ENCODE data around the gene GLS. TPM values are rescaled to one million over a fixed set of nuclear protein-coding genes. Genes with fewer than 3 reads are reported as not detected.
"Not testable (repeated sequence)": the region's sequence is repeated elsewhere in the genome, so short reads cannot be mapped to it uniquely, and the experiment has no call there.

Gene GLS
- total RNA-seq, 3 donors from 2014 or later (not counting 1 experiment from before 2014, with no cell fraction given) = 279 to 322 (median 285) TPM

GRCh38 chr2:190867832-190868231 lies 12.8 kb upstream of the GLS start:
- intact Hi-C loops (cut with micrococcal nuclease) = no loop called here

DNA sequence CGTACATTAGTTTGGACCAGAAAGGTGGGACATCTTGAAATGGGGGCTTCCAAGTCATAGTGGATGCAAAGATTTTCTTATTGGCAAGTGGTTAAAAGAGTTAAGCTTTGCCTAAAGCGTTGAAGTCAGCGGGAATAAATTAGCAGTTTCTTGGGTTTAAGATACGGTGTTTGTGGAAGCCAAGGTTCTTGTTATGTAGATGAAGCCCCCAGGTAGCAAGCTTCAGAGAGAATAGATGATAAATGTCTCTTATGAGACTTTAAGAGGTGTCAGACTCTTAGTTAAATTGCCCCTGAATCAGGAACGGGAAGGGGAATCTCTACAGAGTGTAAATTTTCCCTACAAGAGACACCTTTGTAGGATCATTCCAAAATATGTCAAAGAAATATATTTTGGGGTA lies 10.9 kb upstream of the GLS start:
- Mint-ChIP-seq H3K4me3 (no peak overlapping the region), H3K9me3 (no peaks in the 10 kb centered on the region), H3K27me3 (ENCODE audit: low read depth in 2 of 2) (no peaks in the 10 kb centered on the region), H3K27ac (no peak overlapping the region), H3K4me1 (no peaks in the 10 kb centered on the region), H3K36me3 (no peaks in the 10 kb centered on the region)
- H3K4me1 ChIP-seq (ENCODE audit: control insufficient read depth, insufficient read depth, low read length) = no peaks in the 10 kb centered on the region
- DNase-seq (no peak), ATAC-seq (no peak)
- H3K36me3 ChIP-seq (ENCODE audit: control insufficient read depth, insufficient read depth, low read length) = no peaks in the 10 kb centered on the region
- 98% methylated on average over 5 of the region's 5 CpGs for WGBS (ENCODE audit: insufficient coverage)
- intact Hi-C loops (cut with micrococcal nuclease) = no loop called here
- H3K9me3 ChIP-seq (ENCODE audit: control insufficient read depth, insufficient read depth, low read length) = no peaks in the 10 kb centered on the region
- TF ChIP-seq, protein P1, sequence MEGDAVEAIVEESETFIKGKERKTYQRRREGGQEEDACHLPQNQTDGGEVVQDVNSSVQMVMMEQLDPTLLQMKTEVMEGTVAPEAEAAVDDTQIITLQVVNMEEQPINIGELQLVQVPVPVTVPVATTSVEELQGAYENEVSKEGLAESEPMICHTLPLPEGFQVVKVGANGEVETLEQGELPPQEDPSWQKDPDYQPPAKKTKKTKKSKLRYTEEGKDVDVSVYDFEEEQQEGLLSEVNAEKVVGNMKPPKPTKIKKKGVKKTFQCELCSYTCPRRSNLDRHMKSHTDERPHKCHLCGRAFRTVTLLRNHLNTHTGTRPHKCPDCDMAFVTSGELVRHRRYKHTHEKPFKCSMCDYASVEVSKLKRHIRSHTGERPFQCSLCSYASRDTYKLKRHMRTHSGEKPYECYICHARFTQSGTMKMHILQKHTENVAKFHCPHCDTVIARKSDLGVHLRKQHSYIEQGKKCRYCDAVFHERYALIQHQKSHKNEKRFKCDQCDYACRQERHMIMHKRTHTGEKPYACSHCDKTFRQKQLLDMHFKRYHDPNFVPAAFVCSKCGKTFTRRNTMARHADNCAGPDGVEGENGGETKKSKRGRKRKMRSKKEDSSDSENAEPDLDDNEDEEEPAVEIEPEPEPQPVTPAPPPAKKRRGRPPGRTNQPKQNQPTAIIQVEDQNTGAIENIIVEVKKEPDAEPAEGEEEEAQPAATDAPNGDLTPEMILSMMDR (IDR thresholded peaks at IDR 0.05) = no peak
- H3K4me3 ChIP-seq (ENCODE audit: low read length) = no peak overlapping the region
- H3K27me3 ChIP-seq (ENCODE audit: control insufficient read depth, insufficient read depth, low read length) = no peaks in the 10 kb centered on the region
- no peak overlapping the region for H3K27ac ChIP-seq (ENCODE audit: low read length)

More at GRCh38 chr2:190867832-190868231, 12.8 kb upstream of the GLS start:
- Mint-ChIP-seq H3K4me1 (peaks cover 8 to 10% of the 10 kb centered on the region in 2 donors), H3K27me3 (ENCODE audit: low read depth in 2 of 2) (no peaks in the 10 kb centered on the region), H3K9me3 (no peaks in the 10 kb centered on the region), H3K36me3 (no peaks in the 10 kb centered on the region), H3K4me3 (no peak overlapping the region), H3K27ac (no peak overlapping the region)
- DNase-seq (no peak), ATAC-seq (no peak)
- H3K27me3 ChIP-seq (ENCODE audit: control insufficient read depth, insufficient read depth, low read length) = no peaks in the 10 kb centered on the region
- no peak overlapping the region for H3K4me3 ChIP-seq (ENCODE audit: low read length)
- no peak overlapping the region for H3K27ac ChIP-seq (ENCODE audit: low read length)
- H3K4me1 ChIP-seq (ENCODE audit: control insufficient read depth, insufficient read depth, low read length) = no peaks in the 10 kb centered on the region
- TF ChIP-seq, protein P1 (IDR thresholded peaks at IDR 0.05) = no peak
- no peaks in the 10 kb centered on the region for H3K9me3 ChIP-seq (ENCODE audit: control insufficient read depth, insufficient read depth, low read length)
- 100% methylated on average over 3 of the region's 4 CpGs for WGBS (ENCODE audit: insufficient coverage)
- no peaks in the 10 kb centered on the region for H3K36me3 ChIP-seq (ENCODE audit: control insufficient read depth, insufficient read depth, low read length)

DNA sequence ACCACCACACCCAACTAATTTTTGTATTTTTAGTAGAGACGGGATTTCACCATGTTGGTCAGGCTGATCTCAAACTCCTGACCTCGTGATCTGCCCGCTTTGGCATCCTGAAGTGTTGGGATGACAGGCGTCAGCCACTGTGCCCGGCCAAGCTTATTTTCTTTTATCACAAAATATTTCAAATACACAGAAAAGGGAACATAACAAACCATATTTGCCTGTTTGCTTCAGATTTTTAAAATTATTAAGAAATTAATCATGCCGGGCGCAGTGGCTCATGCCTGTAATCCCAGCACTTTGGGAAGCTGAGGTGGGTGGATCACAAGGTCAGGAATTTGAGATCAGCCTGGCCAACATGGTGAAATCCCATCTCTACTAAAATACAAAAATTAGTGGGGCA lies 7.2 kb upstream of the GLS start:
- H3K27me3 Mint-ChIP-seq (ENCODE audit: low read depth in 2 of 2); H3K27ac ChIP-seq (ENCODE audit: low read length); H3K36me3 Mint-ChIP-seq; H3K36me3 ChIP-seq (ENCODE audit: control insufficient read depth, insufficient read depth, low read length); H3K27me3 ChIP-seq (ENCODE audit: control insufficient read depth, insufficient read depth, low read length); intact Hi-C loops (cut with micrococcal nuclease); H3K4me1 ChIP-seq (ENCODE audit: control insufficient read depth, insufficient read depth, low read length); H3K4me3 Mint-ChIP-seq; H3K4me3 ChIP-seq (ENCODE audit: low read length); H3K27ac Mint-ChIP-seq; H3K9me3 Mint-ChIP-seq; H3K9me3 ChIP-seq (ENCODE audit: control insufficient read depth, insufficient read depth, low read length); ATAC-seq; H3K4me1 Mint-ChIP-seq; DNase-seq: not testable (repeated sequence)
- 97% methylated on average over 7 of the region's 7 CpGs for WGBS (ENCODE audit: insufficient coverage)

- intact Hi-C loops (cut with micrococcal nuclease) = no loop called here
- Histone ChIP-seq H3K4me3 (ENCODE audit: low read length) (no peak overlapping the region), H3K27ac (ENCODE audit: low read length) (peak overlapping the region; percentile 2), H3K4me1 (ENCODE audit: control insufficient read depth, insufficient read depth, low read length) (peaks cover 10% of the 10 kb centered on the region), H3K36me3 (ENCODE audit: control insufficient read depth, insufficient read depth, low read length) (no peaks in the 10 kb centered on the region), H3K27me3 (ENCODE audit: control insufficient read depth, insufficient read depth, low read length) (no peaks in the 10 kb centered on the region), H3K9me3 (ENCODE audit: control insufficient read depth, insufficient read depth, low read length) (no peaks in the 10 kb centered on the region)
- H3K9me3 Mint-ChIP-seq = no peaks in the 10 kb centered on the region
- no peaks in the 10 kb centered on the region for H3K27me3 Mint-ChIP-seq (ENCODE audit: low read depth in 2 of 2)
- peak overlapping the region; percentile 29 to 73 for H3K27ac Mint-ChIP-seq
- 15% methylated on average over 2 of the region's 2 CpGs for whole genome bisulfite sequencing (ENCODE audit: insufficient coverage)
- DNase-seq = peak in 1 of 2 donors; percentile 69
- no peak for ATAC-seq
- TF ChIP-seq, protein P1 (IDR thresholded peaks at IDR 0.05) = no peak
- no peaks in the 10 kb centered on the region for H3K36me3 Mint-ChIP-seq
- peaks cover 8 to 9% of the 10 kb centered on the region in 2 donors for H3K4me1 Mint-ChIP-seq
- no peak overlapping the region for H3K4me3 Mint-ChIP-seq
Observed at GRCh38 chr2:190875891-190876290, 4.7 kb upstream of the GLS start.
